T-helper 2 cell treated with Interferon-gamma antibody and Interleukin-4, amounts not matched to agents 5 μg/mL and 100 μg/mL, for 36 hours (primary cell): ENCODE results near the gene EXPH5.
A peak's percentile ranks its signal among the peaks of the same experiment; 100 is the strongest.

Experiments used
- DNase-seq: peaks from one replicate; pipeline ENCODE4 v3.0.0; 2021; ENCODE audit warnings: low spot score
- H3K27ac Mint-ChIP-seq: one replicate; pipeline ENCODE4 v1.8.0; 2021; ENCODE audit warnings: mild to moderate bottlenecking, mixed read lengths
- H3K27me3 Mint-ChIP-seq: one replicate; pipeline ENCODE4 v1.8.0; 2021; ENCODE audit warnings: low read depth, mixed read lengths
- H3K36me3 Mint-ChIP-seq: one replicate; pipeline ENCODE4 v1.8.0; 2021; ENCODE audit warnings: low read depth, mixed read lengths
- H3K4me1 Mint-ChIP-seq: one replicate; pipeline ENCODE4 v1.8.0; 2021; ENCODE audit warnings: low read depth, mixed read lengths
- H3K4me3 Mint-ChIP-seq: one replicate; pipeline ENCODE4 v1.8.0; 2022; ENCODE audit warnings: mild to moderate bottlenecking, moderate library complexity, mixed read lengths
- H3K9me3 Mint-ChIP-seq: one replicate; pipeline ENCODE4 v1.8.0; 2021; ENCODE audit warnings: mixed read lengths

EXPH5 gene

DNA sequence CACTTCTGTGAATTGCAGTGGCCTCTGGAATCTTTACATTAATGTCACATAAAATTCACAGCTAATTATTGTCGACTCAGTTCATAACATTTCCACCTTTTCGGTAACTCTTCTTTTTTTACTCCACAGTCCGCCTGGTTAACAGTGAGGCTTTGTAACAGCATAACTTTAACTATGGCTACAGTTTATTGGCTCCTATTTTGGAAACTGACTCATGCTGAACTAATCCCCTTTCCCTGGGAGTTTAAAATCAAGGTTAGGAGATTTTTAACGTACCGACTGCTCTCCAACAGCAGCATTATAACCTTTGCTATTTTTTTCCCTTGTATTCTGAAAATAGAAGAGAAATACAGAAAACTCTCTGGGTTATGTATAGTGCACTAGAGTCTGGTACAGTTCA, 92.2 kb downstream of the EXPH5 start:
- peaks cover 9% of the 10 kb centered on the region for H3K4me1 Mint-ChIP-seq
- no peak overlapping the region for H3K27ac Mint-ChIP-seq
- no peaks in the 10 kb centered on the region for H3K9me3 Mint-ChIP-seq
- DNase-seq: no peak
- no peak overlapping the region for H3K4me3 Mint-ChIP-seq
- peaks cover 8% of the 10 kb centered on the region for H3K27me3 Mint-ChIP-seq
- H3K36me3 Mint-ChIP-seq: no peaks in the 10 kb centered on the region

GRCh38 chr11:108500721-108501120, 92.8 kb downstream of the EXPH5 start:
- Mint-ChIP-seq H3K9me3 (no peaks in the 10 kb centered on the region), H3K27ac (no peak overlapping the region), H3K4me3 (no peak overlapping the region), H3K36me3 (no peaks in the 10 kb centered on the region), H3K27me3 (peaks cover 8% of the 10 kb centered on the region), H3K4me1 (peaks cover 14% of the 10 kb centered on the region)
- no peak for DNase-seq

- Mint-ChIP-seq H3K4me1 (peaks cover 14% of the 10 kb centered on the region), H3K9me3 (no peaks in the 10 kb centered on the region), H3K4me3 (no peak overlapping the region), H3K27ac (no peak overlapping the region), H3K27me3 (peaks cover 7% of the 10 kb centered on the region), H3K36me3 (no peaks in the 10 kb centered on the region)
- no peak for DNase-seq
Observed at GRCh38 chr11:108500169-108500568, 93.4 kb downstream of the EXPH5 start.

- Mint-ChIP-seq H3K9me3 (no peaks in the 10 kb centered on the region), H3K27ac (peak overlapping the region; percentile 95), H3K27me3 (peaks cover 7% of the 10 kb centered on the region)
Observed at GRCh38 chr11:108498816-108499408, 94.7 kb downstream of the EXPH5 start.

GRCh38 chr11:108498046-108498815, 95.3 kb downstream of the EXPH5 start, which contains the start of gene POGLUT3:
Gene POGLUT3 (minus strand): TSS chr11:108498384. CDS start chr11:108498366, 18 bp downstream.
- H3K27ac Mint-ChIP-seq: peak within 1 kb of the TSS; percentile 97
- H3K4me1 Mint-ChIP-seq: peaks cover 14% of the 10 kb centered on the region
- peaks cover 1% of the 10 kb centered on the region for H3K36me3 Mint-ChIP-seq
- H3K9me3 Mint-ChIP-seq: no peaks in the 10 kb centered on the region
- H3K27me3 Mint-ChIP-seq: peaks cover 3% of the 10 kb centered on the region
- DNase-seq: peak; percentile 38
- H3K4me3 Mint-ChIP-seq: peak within 1 kb of the TSS; percentile 93

More at GRCh38 chr11:108498816-108499408, 94.7 kb downstream of the EXPH5 start:
- Mint-ChIP-seq H3K4me1 (peaks cover 14% of the 10 kb centered on the region), H3K4me3 (peak overlapping the region; percentile 86), H3K36me3 (no peaks in the 10 kb centered on the region)
- no peak for DNase-seq

DNA sequence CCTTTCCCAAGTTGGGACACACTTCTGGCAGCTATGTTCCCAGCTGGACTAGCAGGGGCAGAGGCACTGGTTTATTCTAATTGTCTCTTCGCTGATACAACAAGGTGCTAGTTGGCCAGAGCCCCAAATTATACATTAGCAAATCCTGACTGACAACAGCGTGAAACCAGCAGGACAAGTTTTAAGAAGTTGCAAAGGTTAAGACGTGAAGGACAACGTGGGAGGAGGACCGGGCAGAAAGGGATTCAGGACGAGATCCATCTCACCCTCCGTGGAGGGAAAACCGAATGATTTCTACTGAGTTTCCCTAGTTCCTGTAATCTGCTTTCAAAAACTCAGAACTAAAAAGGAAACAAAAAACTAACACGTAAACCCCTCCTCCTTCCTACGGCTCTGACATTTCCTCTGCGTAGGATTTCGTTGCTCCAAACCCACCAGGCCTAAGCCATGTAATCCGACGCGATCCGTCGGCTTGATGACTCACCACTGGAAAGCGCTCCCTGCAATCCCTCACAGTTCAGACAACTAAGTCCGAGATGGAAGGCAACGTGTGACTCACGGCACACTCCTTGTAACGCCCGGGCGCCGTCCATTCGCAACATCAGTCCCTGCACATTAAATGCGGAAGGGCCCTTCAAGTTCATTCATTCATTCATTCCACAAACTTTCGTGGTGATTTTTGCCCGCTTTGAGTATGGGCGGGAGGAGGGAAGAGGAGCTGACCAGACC, 96.1 kb downstream of the EXPH5 start:
- peaks cover 3% of the 10 kb centered on the region for H3K27me3 Mint-ChIP-seq
- peak overlapping the region; percentile 97 for H3K27ac Mint-ChIP-seq
- no peaks in the 10 kb centered on the region for H3K9me3 Mint-ChIP-seq
- H3K4me3 Mint-ChIP-seq: peak overlapping the region; percentile 93
- peaks cover 14% of the 10 kb centered on the region for H3K4me1 Mint-ChIP-seq
- peaks cover 2% of the 10 kb centered on the region for H3K36me3 Mint-ChIP-seq
- peak; percentile 86 for DNase-seq

GRCh38 chr11:108496643-108497256, 96.8 kb downstream of the EXPH5 start:
- Mint-ChIP-seq H3K9me3 (no peaks in the 10 kb centered on the region), H3K4me3 (peak overlapping the region; percentile 93), H3K27ac (peak overlapping the region; percentile 62)

DNA sequence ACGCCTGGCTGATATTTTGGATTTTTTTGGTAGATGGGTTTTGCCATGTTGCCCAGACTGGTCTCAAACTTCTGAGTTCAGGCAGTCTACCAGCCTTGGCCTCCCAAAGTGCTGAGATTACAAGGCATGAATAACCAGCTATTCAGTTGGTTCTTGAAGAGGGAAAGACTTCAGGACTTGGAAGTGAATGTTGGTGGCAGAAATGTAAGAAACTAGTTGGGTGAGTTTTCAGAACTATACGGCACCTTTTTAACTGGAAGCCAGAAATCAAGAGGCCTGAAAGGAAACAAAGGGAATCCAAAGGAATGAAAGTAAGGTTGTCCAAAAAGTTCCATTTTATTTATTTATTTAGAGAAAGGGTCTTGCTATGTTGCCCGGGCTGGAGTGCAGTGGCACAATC, 98.2 kb downstream of the EXPH5 start:
- Mint-ChIP-seq H3K4me3 (no peak overlapping the region), H3K4me1 (peaks cover 18% of the 10 kb centered on the region), H3K27ac (no peak overlapping the region), H3K36me3 (peaks cover 6% of the 10 kb centered on the region), H3K9me3 (no peaks in the 10 kb centered on the region), H3K27me3 (no peaks in the 10 kb centered on the region)
- no peak for DNase-seq

More at GRCh38 chr11:108496643-108497256, 96.8 kb downstream of the EXPH5 start:
- Mint-ChIP-seq H3K4me1 (peaks cover 18% of the 10 kb centered on the region), H3K27me3 (no peaks in the 10 kb centered on the region), H3K36me3 (peaks cover 4% of the 10 kb centered on the region)
- no peak for DNase-seq

DNA sequence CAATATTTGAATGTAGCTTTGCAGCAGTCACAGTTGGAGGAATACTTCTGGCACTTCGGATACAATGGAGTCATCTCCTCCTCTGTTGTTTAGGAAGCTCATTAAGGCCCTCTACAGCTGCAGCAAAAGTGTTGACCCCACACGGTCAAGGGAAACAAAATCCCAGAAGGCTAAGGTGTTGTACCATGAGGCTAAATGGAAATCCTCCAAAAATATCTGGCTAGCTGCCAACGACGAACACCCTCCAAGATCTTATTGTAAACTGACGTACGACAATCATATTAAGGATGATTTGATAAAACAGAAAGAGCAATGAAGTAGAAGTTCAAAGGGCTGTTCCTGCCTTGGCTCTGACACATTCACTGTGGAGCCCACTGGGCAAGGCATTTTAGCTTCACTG, 99.4 kb downstream of the EXPH5 start:
- H3K27ac Mint-ChIP-seq: no peak overlapping the region

DNA sequence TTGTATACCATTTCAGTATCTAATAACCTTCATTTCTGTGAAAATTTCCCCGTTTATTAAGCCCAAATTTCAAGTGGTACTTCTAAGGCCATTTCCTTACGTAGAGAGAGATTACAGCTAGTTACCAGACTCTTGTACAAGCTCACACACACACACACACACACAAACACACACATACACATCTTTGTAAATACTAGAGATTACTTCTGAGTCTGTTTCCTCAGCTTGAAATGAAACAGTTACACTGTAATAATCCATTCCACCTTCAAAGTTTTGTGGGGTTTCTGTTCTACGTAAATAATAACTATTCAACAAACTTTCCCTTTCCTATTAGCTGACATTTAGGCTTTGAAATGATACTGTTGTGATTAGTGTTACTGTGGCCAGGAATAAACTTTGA, 101.6 kb downstream of the EXPH5 start:
- DNase-seq: no peak
- Mint-ChIP-seq H3K4me1 (peaks cover 14% of the 10 kb centered on the region), H3K36me3 (peaks cover 18% of the 10 kb centered on the region), H3K27ac (no peak overlapping the region), H3K9me3 (no peaks in the 10 kb centered on the region), H3K27me3 (no peaks in the 10 kb centered on the region), H3K4me3 (no peak overlapping the region)

More for the DNA sequence above, 99.4 kb downstream of the EXPH5 start:
- no peak for DNase-seq
- H3K4me3 Mint-ChIP-seq: no peak overlapping the region
- H3K4me1 Mint-ChIP-seq: peaks cover 17% of the 10 kb centered on the region
- no peaks in the 10 kb centered on the region for H3K27me3 Mint-ChIP-seq
- peaks cover 9% of the 10 kb centered on the region for H3K36me3 Mint-ChIP-seq
- H3K9me3 Mint-ChIP-seq: no peaks in the 10 kb centered on the region

GRCh38 chr11:108486828-108487227, 106.7 kb downstream of the EXPH5 start:
- DNase-seq: no peak
- Mint-ChIP-seq H3K9me3 (no peaks in the 10 kb centered on the region), H3K27me3 (no peaks in the 10 kb centered on the region), H3K4me3 (peak overlapping the region; percentile 8), H3K36me3 (peaks cover 38% of the 10 kb centered on the region), H3K27ac (no peak overlapping the region), H3K4me1 (peaks cover 11% of the 10 kb centered on the region)

DNA sequence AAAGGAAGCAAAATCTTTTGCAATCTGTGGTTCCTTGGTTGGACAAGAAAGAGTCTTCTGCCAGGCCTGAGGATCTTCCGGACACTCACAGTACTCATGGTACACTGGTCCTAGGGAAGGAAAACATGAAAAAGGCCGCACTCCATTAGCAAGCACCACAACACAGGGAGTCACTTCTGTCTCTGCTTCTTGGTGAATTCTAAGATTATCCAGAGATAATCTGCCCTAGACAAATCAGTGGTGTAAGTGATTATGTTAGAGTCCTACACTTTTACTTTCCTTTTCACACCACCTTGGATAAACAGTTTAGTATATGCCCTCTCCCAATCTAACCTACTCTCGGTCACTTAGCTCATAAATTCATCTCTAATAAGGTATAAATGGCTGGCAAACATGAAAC, 107.2 kb downstream of the EXPH5 start:
- DNase-seq: no peak
- Mint-ChIP-seq H3K4me1 (peaks cover 10% of the 10 kb centered on the region), H3K36me3 (peaks cover 41% of the 10 kb centered on the region), H3K27ac (peak overlapping the region; percentile 28), H3K27me3 (no peaks in the 10 kb centered on the region), H3K9me3 (no peaks in the 10 kb centered on the region), H3K4me3 (peak overlapping the region; percentile 8)

GRCh38 chr11:108483163-108483562, 110.4 kb downstream of the EXPH5 start:
- peaks cover 35% of the 10 kb centered on the region for H3K36me3 Mint-ChIP-seq
- H3K27me3 Mint-ChIP-seq: no peaks in the 10 kb centered on the region
- H3K4me3 Mint-ChIP-seq: no peak overlapping the region
- peaks cover 10% of the 10 kb centered on the region for H3K4me1 Mint-ChIP-seq
- H3K9me3 Mint-ChIP-seq: no peaks in the 10 kb centered on the region
- DNase-seq: no peak
- no peak overlapping the region for H3K27ac Mint-ChIP-seq
